HG03066 (cell line): ENCODE measurements around the gene CANT1.

Source experiments
- ATAC-seq: cut with Tn5 transposase; IDR thresholded peaks from one replicate; pipeline ENCODE4 v1.9.1; 2021; ENCODE audit warnings: low read depth; ENCODE audit not compliant: unreplicated experiment

The CANT1 gene

DNA sequence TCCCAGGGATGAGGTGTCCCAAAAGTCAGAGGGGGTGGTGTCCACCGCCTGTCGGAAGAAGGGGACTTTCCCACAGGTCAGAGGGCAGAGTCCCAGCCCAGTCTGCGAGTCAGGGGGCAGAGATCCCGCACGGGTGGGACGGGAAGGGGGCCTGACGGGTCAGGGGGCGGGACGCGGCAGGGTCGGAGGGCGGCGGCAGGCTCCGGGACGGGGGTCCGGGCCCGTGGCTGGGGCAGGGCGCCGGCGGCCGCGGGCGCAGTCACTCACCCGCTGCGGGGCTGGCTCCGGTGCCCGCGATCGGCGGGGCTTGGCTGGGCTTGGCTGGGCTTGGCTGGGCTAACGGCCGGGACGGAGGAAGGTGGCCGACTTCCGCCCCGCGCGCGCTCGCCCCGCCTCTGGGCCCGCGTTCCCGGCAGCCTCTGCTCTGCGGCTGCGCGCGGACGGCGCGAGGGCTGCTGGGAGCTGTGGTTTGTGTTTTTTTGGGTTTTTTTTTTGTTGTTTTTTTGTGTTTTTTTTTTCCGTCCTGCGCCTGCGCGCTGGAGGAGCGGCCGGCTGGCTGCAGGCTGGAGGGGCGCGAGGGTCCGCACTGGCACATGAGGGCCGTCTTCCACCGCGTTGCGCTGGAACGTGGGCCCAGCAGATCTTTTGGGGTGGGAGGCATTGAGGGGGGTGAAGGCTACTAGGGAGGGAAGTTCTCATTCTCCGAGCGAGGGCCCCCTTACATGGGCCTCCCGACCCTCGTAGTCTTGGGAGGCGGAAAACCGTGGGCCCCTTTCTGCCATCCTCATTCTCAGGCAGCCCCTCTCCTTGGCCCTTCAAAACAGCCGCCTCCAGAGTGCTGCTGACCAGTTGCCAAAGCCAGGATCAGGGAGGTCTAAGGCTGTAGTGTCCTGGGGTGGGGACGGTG lies at the start of gene CANT1:
Gene CANT1 (minus strand): TSS at position 368 of the 907 bp plus-strand sequence. CDS start 12,142 bp downstream, outside the sequence.
- peak; percentile 77 for ATAC-seq

GRCh38 chr17:79057737-79058385 lies 48.3 kb upstream of the CANT1 start:
- ATAC-seq = no peak

DNA sequence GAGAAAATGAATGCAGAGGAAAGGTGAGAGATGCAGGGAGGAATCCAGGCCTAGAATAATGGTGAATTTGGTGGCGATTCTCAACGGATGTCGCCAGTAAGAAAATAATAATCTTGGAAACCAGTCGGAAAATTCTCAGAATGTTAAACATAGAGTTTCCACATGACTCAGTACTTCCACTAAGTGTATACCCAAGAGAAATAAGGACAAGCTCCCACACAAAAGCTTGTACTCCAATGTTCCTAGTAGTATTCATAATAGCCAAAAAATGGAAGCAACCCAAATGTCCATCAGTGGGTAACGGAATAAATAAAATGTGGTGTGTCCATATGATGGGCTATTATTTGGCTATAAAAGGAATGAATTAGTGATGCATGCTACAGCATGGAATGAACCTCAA lies 45.6 kb upstream of the CANT1 start:
- ATAC-seq = no peak

DNA sequence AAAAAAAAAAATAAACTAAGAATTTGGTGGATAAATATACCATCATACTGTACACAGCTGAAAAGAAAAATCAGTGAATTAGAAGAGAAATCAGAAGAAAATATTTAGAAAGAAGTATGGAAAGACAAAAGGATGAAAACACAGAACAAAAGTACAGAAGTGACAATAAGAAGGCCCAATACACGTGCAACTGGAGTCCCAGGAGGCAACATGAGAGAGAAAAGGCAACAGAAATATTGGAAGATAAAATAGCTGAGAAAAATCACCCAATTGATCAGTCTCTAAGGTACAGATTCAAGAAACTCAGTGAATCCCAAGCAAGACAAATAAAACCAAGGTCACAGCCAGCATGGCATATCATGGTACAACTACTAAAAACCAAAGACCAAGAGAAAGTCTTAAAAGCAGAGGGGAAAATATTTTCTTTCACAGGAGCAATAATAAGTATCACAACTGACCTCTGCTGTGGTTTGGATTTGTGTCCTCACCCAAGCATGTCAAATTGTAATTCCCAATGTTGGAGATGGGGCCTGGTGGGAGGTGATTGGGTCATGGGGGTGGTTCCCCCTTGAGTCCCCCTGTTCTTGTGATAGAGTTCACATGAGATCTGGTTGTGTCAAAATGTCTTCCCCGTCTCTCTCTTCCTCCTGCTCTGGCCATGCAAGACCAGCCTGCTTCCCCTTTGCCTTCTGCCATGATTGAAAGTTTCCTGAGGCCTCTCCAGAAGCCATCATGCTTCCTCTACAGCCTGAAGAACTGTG lies 44.8 kb upstream of the CANT1 start:
- ATAC-seq = no peak

- no peak for ATAC-seq
Observed at GRCh38 chr17:79053251-79053925, 43.8 kb upstream of the CANT1 start.

DNA sequence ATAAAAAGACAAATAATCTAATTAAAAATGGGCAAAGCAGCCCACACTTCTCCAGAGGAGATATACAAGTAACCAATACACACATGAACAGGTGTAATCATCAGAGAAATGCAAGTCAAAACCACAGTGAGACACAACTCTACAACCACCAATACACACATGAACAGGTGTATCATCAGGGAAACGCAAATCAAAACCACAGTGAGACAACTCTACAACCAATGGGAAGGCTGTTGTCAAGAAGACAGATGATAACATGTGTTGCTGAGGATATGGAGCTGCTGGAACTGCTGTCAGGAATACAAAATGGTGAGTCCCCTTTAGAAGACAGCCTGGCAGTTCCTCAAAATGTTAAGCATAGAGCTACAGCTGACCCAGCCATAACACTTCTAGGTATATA lies 42.6 kb upstream of the CANT1 start:
- no peak for ATAC-seq

GRCh38 chr17:79051306-79051705 lies 41.7 kb upstream of the CANT1 start:
- no peak for ATAC-seq

- no peak for ATAC-seq
Observed at GRCh38 chr17:79050551-79050950, 41.0 kb upstream of the CANT1 start.

- ATAC-seq = no peak
Observed at GRCh38 chr17:79049821-79050220, 40.3 kb upstream of the CANT1 start.

DNA sequence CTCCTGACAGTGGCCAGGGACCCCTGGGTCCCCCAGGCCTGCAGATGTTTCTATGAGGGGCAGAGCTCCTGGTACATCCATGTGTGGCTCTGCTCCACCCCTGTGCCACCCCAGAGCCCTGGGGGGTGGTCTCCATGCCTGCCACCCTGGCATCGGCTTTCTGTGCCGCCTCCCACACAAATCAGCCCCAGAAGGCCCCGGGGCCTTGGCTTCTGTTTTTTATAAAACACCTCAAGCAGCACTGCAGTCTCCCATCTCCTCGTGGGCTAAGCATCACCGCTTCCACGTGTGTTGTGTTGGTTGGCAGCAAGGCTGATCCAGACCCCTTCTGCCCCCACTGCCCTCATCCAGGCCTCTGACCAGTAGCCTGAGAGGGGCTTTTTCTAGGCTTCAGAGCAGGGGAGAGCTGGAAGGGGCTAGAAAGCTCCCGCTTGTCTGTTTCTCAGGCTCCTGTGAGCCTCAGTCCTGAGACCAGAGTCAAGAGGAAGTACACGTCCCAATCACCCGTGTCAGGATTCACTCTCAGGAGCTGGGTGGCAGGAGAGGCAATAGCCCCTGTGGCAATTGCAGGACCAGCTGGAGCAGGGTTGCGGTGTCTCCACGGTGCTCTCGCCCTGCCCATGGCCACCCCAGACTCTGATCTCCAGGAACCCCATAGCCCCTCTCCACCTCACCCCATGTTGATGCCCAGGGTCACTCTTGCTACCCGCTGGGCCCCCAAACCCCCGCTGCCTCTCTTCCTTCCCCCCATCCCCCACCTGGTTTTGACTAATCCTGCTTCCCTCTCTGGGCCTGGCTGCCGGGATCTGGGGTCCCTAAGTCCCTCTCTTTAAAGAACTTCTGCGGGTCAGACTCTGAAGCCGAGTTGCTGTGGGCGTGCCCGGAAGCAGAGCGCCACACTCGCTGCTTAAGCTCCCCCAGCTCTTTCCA lies 39.5 kb upstream of the CANT1 start:
- ATAC-seq = no peak

- ATAC-seq = no peak
Observed at GRCh38 chr17:79047923-79048825, 38.6 kb upstream of the CANT1 start.

GRCh38 chr17:79047291-79047920 lies 37.8 kb upstream of the CANT1 start:
- ATAC-seq = no peak

- ATAC-seq = no peak
Observed at GRCh38 chr17:79046916-79047280, 37.3 kb upstream of the CANT1 start.

DNA sequence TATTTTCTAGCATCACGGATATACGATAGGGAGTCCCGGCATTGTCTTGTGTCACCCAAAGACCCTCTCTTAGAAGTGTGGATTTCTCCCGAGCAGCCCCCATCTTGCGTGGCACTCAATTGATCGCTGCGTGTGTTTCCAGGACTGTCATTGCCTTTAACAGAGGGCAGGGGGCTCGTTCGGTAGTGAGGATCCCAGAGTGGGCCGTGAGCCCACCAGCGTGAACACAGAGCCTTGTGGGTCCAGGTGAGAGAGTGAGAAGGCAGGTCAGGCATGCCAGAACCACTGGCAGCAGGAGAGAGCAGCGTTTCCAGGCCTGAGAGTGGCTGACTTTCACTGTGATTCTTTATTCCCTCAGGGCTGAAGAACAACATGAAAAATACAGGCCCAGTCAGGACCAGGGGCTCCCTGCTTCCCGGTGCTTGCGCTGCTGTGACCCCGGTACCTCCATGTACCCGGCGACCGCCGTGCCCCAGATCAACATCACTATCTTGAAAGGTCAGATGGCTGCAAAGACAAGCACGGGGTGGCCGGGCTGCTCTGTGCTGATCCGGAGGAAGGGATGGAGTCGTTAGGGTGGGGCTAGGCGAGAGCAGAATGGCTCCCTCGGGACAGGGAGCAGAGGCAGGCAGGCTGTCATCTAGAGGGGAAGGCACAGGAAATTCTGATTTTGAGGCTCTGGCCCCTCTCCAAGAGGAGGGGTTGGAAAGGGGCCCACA lies 36.8 kb upstream of the CANT1 start:
- ATAC-seq = no peak

GRCh38 chr17:79045842-79046196 lies 36.3 kb upstream of the CANT1 start:
- ATAC-seq = no peak

GRCh38 chr17:79045001-79045729 lies 35.6 kb upstream of the CANT1 start:
- ATAC-seq = no peak

GRCh38 chr17:79044462-79044861 lies 34.9 kb upstream of the CANT1 start:
- no peak for ATAC-seq
